GM12801 (cell line): ENCODE data around the gene TEX38.

Experiments
- CTCF ChIP-seq: IDR thresholded peaks from one replicate; pipeline ENCODE4 v1.5.1; 2011; ENCODE audit warnings: control low read depth; ENCODE audit not compliant: insufficient read length; ENCODE audit errors: extremely low read depth

TEX38 gene

GRCh38 chr1:46647611-46648010 is 24.0 kb upstream of the TEX38 start:
- no peak for TF ChIP-seq CTCF

GRCh38 chr1:46649764-46650163 is 21.9 kb upstream of the TEX38 start:
- no peak for TF ChIP-seq CTCF

GRCh38 chr1:46650491-46650890 is 21.2 kb upstream of the TEX38 start:
- no peak for TF ChIP-seq CTCF

GRCh38 chr1:46652321-46653100 is 19.1 kb upstream of the TEX38 start:
- no peak for TF ChIP-seq CTCF

GRCh38 chr1:46653405-46653958 is 18.2 kb upstream of the TEX38 start:
- no peak for TF ChIP-seq CTCF

GRCh38 chr1:46654012-46654411 is 17.6 kb upstream of the TEX38 start:
- TF ChIP-seq CTCF: no peak

- TF ChIP-seq CTCF: no peak
Observed at GRCh38 chr1:46655848-46656247, 15.8 kb upstream of the TEX38 start.
